Activated CD4-positive, alpha-beta T cell treated with anti-CD3 and anti-CD28 coated beads, Interleukin-2, Interleukin-6, amounts not matched to agents 100 ng/mL and 50 ng/mL, durations not matched to agents 16 hours and 8 hours (primary cell): Measurements from ENCODE around the gene GJB2.

Source experiments
- DNase-seq: peaks from one replicate; pipeline ENCODE4 v3.0.0-alpha.2; 2020

The GJB2 gene

GRCh38 chr13:20141238-20142022 lies 51.3 kb downstream of the GJB2 start:
- no peak for DNase-seq

GRCh38 chr13:20140487-20140886 lies 52.3 kb downstream of the GJB2 start:
- DNase-seq: no peak

- no peak for DNase-seq
Observed at GRCh38 chr13:20137875-20138274, 54.9 kb downstream of the GJB2 start.
